Measurements from ENCODE around the gene CNMD.

Gene CNMD

GRCh38 chr13:52701728-52702465 is 37.7 kb downstream of the CNMD start:
- Histone ChIP-seq H3K9ac (ENCODE audit: low read length) (no peak overlapping the region), H3K36me3 (ENCODE audit: insufficient read depth, low read length) (no peaks in the 10 kb centered on the region), H3F3A (ENCODE audit: insufficient read depth, low read length) (no peaks in the 10 kb centered on the region), H2AFZ (ENCODE audit: low read length) (no peak overlapping the region), H3K27me3 (ENCODE audit: insufficient read depth, low read length) (no peaks in the 10 kb centered on the region), H3K9me2 (ENCODE audit: low read depth, low read length) (no peaks in the 10 kb centered on the region), H4K20me1 (ENCODE audit: insufficient read depth, low read length) (no peaks in the 10 kb centered on the region), H3K79me2 (ENCODE audit: insufficient read depth, low read length) (no peaks in the 10 kb centered on the region), H3K4me3 (ENCODE audit: low read depth, low read length, poor library complexity, severe bottlenecking) (no peak overlapping the region), H3K27ac (ENCODE audit: low read depth, low read length, poor library complexity, severe bottlenecking) (no peak overlapping the region), H3K4me1 (ENCODE audit: insufficient read depth, low read length, severe bottlenecking) (no peaks in the 10 kb centered on the region), H3K9me3 (ENCODE audit: low read length) (no peaks in the 10 kb centered on the region), H3K4me2 (ENCODE audit: low read length) (no peak overlapping the region)
- no peak for TF ChIP-seq EZH2 (IDR thresholded peaks at IDR 0.05; ENCODE audit: borderline replicate concordance, low read length)
- TF ChIP-seq CTCF (IDR thresholded peaks at IDR 0.05; ENCODE audit: low read length): no peak

GRCh38 chr13:52696566-52696965 is 43.1 kb downstream of the CNMD start:
- no peaks in the 10 kb centered on the region for H3K4me1 ChIP-seq (ENCODE audit: insufficient read depth, low read length, severe bottlenecking)

GRCh38 chr13:52695856-52696255 is 43.8 kb downstream of the CNMD start:
- Histone ChIP-seq H3K27ac (ENCODE audit: low read depth, low read length, poor library complexity, severe bottlenecking) (no peak overlapping the region), H3K9ac (ENCODE audit: low read length) (no peak overlapping the region), H3F3A (ENCODE audit: insufficient read depth, low read length) (no peaks in the 10 kb centered on the region), H4K20me1 (ENCODE audit: insufficient read depth, low read length) (no peaks in the 10 kb centered on the region), H2AFZ (ENCODE audit: low read length) (no peak overlapping the region), H3K36me3 (ENCODE audit: insufficient read depth, low read length) (no peaks in the 10 kb centered on the region), H3K27me3 (ENCODE audit: insufficient read depth, low read length) (no peaks in the 10 kb centered on the region), H3K9me2 (ENCODE audit: low read depth, low read length) (no peaks in the 10 kb centered on the region), H3K79me2 (ENCODE audit: insufficient read depth, low read length) (no peaks in the 10 kb centered on the region), H3K4me2 (ENCODE audit: low read length) (no peak overlapping the region), H3K4me1 (ENCODE audit: insufficient read depth, low read length, severe bottlenecking) (no peaks in the 10 kb centered on the region), H3K4me3 (ENCODE audit: low read depth, low read length, poor library complexity, severe bottlenecking) (no peak overlapping the region), H3K9me3 (ENCODE audit: low read length) (no peaks in the 10 kb centered on the region)
- TF ChIP-seq CTCF (IDR thresholded peaks at IDR 0.05; ENCODE audit: low read length): no peak
- no peak for TF ChIP-seq EZH2 (IDR thresholded peaks at IDR 0.05; ENCODE audit: borderline replicate concordance, low read length)

More at GRCh38 chr13:52696566-52696965, 43.1 kb downstream of the CNMD start:
- Histone ChIP-seq H3K9ac (ENCODE audit: low read length) (no peak overlapping the region), H3K4me2 (ENCODE audit: low read length) (no peak overlapping the region), H3K27me3 (ENCODE audit: insufficient read depth, low read length) (no peaks in the 10 kb centered on the region), H3K9me3 (ENCODE audit: low read length) (no peaks in the 10 kb centered on the region), H3F3A (ENCODE audit: insufficient read depth, low read length) (no peaks in the 10 kb centered on the region), H3K9me2 (ENCODE audit: low read depth, low read length) (no peaks in the 10 kb centered on the region), H2AFZ (ENCODE audit: low read length) (no peak overlapping the region), H3K79me2 (ENCODE audit: insufficient read depth, low read length) (no peaks in the 10 kb centered on the region), H3K36me3 (ENCODE audit: insufficient read depth, low read length) (no peaks in the 10 kb centered on the region), H4K20me1 (ENCODE audit: insufficient read depth, low read length) (no peaks in the 10 kb centered on the region), H3K27ac (ENCODE audit: low read depth, low read length, poor library complexity, severe bottlenecking) (no peak overlapping the region), H3K4me3 (ENCODE audit: low read depth, low read length, poor library complexity, severe bottlenecking) (no peak overlapping the region)
- TF ChIP-seq CTCF (IDR thresholded peaks at IDR 0.05; ENCODE audit: low read length): no peak
- no peak for TF ChIP-seq EZH2 (IDR thresholded peaks at IDR 0.05; ENCODE audit: borderline replicate concordance, low read length)

Measured in OCI-LY1 (cell line).